NCI-H1436 (cell line): ENCODE measurements around the gene BOLA1.
"Not testable (repeated sequence)": the region's sequence is repeated elsewhere in the genome, so short reads cannot be mapped to it uniquely, and the experiment has no call there.

ENCODE experiments used
- DNase-seq: peaks from one replicate; lab custom pipeline; 2025; lab: John Stamatoyannopoulos, UW

The BOLA1 gene, protein sequence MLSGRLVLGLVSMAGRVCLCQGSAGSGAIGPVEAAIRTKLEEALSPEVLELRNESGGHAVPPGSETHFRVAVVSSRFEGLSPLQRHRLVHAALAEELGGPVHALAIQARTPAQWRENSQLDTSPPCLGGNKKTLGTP

GRCh38 chr1:149899460-149900284 lies at the start of gene BOLA1:
Gene BOLA1, plus strand, starts transcription at chr1:149899568. Its CDS starts 492 bp downstream, at chr1:149900060.
- DNase-seq: peak; percentile 88

DNA sequence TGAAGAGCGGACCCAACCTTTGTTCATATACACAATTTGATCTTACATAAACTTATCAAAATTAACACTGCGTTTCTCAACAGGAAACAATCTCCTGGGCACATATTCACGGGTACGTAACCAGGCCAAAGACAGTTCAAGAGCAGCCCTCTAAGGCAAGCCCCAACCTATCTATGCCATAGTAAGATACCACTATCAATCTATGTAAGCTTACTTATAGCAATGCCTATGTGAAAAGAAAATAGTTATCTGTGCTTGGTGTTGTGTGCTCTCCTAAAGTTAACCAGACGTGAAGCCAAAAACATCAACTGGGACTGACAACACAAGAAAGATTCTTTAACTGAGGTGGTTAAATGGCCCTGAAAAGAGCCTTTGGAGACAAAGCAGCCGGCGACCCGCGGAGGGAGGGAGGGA lies 49.4 kb upstream of the BOLA1 start:
- DNase-seq: no peak

DNA sequence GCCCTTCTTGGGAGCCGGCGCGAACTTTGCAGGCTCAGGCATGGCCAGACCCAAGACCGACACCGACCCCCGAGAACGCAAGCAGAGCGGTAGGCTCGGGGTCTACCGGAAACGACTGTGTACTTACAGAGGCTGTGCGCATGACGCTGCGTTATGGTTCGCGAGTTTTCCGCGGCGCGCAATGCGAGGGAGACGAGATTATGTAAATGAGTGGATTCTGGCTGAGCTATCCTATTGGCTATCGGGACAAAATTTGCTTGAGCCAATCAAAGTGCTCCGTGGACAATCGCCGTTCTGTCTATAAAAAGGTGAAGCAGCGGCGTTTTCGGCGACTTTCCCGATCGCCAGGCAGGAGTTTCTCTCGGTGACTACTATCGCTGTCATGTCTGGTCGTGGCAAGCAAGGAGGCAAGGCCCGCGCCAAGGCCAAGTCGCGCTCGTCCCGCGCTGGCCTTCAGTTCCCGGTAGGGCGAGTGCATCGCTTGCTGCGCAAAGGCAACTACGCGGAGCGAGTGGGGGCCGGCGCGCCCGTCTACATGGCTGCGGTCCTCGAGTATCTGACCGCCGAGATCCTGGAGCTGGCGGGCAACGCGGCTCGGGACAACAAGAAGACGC lies 48.5 kb upstream of the BOLA1 start:
- not testable (repeated sequence) for DNase-seq

GRCh38 chr1:149851585-149852213 lies 47.7 kb upstream of the BOLA1 start:
- not testable (repeated sequence) for DNase-seq

GRCh38 chr1:149852263-149852662 lies 47.1 kb upstream of the BOLA1 start:
- DNase-seq: not testable (repeated sequence)

DNA sequence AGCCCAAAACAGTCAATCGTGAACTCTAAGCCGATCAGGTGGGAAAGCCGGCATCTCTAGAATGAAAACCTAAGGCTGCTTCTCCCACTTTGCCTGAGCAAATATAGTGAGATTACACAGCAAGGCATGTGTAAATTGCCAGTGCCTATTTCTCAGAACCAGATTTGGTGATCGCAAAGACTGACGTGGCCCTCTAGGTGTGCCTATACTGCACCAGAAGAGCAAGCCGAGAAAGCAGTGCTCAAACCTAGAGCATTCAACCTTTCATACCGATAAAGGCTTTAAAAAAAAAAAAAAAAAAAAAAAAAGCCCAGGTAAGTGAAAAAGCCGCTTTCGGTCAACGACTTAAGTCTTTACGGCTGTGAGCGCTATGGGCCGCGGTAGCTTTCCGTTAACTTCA lies 39.1 kb upstream of the BOLA1 start:
- not testable (repeated sequence) for DNase-seq

DNA sequence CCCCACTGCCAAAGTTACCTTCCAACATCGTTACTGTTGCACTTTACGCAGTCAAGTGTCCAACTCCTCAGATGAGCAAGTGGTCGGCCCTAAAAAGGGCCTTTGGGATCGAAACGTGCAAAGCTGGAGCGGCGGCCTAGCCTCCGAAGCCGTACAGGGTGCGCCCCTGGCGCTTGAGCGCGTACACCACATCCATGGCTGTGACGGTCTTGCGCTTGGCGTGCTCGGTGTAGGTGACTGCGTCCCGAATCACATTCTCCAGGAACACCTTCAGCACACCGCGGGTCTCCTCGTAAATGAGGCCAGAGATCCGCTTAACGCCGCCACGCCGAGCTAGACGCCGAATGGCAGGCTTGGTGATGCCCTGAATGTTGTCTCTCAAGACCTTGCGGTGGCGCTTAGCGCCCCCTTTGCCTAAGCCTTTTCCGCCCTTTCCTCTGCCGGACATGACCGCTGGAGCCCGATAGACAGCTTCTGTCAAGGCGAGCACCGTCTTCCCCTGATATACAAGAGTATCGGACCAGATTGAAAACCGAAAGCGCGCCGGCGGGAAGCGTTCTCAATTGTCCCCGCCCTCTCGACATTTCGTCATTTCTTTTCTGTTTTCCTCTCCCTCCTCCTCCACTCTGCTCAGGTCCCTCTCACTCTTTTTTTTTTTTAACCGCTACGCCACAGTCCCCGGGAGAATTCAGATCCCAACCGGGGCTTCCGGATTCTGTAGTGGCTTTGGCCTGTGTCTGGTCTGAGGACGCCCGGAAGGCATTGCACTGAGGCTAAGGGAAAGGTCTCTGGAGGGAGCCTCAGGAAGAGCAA lies 38.5 kb upstream of the BOLA1 start:
- DNase-seq: not testable (repeated sequence)

GRCh38 chr1:149861497-149862054 lies 37.8 kb upstream of the BOLA1 start:
- not testable (repeated sequence) for DNase-seq

GRCh38 chr1:149866887-149867286 lies 32.5 kb upstream of the BOLA1 start:
- DNase-seq: not testable (repeated sequence)

DNA sequence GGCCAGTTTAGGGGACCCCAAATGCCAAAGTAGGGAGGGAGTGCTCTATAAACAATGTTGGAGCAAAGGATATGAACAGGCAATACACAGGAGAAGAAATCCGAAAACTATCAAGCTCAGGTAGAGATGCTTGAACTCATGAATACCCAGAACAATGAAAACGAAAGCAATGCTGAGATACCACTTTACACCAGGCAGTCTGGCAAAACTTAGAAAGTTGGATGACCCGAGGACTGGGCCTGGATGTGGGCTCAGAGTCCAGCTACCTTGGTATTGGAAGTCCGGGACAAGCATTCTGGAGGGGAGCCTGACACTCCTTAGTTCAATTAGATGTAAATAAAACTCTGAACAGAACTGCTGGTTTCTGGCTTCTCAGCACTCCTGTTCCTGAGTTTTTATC lies 26.3 kb upstream of the BOLA1 start:
- DNase-seq: not testable (repeated sequence)

DNA sequence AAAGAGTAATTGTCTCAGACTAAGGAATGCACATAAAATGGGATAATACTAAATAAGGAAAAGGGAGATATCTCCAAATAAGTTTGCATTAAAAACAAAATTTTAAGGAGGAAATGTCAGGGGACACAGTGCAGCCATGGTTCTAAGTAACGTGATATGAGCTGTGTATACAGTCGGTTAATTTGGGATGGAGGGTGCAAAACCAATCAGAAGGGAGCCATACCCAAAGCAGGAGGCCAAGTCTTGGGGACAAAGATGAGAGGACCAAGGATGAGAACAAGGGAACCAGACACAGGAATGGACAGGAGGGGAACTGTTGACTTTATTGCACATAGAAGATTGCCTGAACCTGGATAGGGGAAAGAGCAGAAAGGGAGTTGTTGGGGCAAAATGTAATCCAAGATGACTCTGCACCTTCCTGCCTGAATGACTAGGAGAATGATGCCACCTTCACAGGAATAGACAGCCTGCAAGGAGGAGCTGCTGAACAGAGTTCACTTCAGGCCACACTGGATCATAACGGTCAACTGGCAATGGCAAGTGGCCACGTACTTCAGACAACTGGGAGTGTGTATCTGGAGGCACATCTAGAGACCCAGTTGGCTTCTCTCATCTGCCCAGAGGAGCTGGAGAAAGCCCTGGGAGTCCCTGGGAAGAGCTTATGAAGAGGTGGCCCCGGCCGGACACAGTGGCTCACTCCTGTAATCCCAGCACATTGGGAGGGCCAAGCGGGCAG lies 22.0 kb upstream of the BOLA1 start:
- no peak for DNase-seq

DNA sequence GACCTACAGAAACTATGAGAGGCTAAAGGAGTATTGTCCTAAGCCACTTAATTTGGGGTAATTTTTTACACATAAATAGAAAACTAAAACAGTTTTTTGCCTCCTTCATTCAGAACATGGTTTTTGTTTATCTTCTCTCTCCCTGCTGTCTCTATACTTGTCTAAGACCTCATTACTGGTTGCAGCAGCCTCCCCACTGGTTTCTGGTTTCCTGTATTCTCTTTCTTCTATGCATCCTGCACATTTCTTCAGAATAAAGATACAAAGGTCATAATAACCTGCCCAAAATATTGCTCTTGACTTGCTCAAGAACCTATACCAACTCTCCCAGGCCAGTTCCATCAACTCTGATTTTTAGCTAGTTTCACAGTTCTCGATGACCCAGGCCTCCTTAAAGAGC lies 19.8 kb upstream of the BOLA1 start:
- no peak for DNase-seq

GRCh38 chr1:149881876-149882275 lies 17.5 kb upstream of the BOLA1 start:
- no peak for DNase-seq

- no peak for DNase-seq
These were observed 15.6 kb upstream of the BOLA1 start for GRCh38 chr1:149883598-149884247.

- peak; percentile 22 for DNase-seq
These were observed 14.7 kb upstream of the BOLA1 start for GRCh38 chr1:149884433-149885338.

- peak; percentile 60 for DNase-seq
These were observed 13.8 kb upstream of the BOLA1 start for GRCh38 chr1:149885339-149886120.

- not testable (repeated sequence) for DNase-seq
These were observed 13.3 kb upstream of the BOLA1 start for GRCh38 chr1:149886121-149886395.

DNA sequence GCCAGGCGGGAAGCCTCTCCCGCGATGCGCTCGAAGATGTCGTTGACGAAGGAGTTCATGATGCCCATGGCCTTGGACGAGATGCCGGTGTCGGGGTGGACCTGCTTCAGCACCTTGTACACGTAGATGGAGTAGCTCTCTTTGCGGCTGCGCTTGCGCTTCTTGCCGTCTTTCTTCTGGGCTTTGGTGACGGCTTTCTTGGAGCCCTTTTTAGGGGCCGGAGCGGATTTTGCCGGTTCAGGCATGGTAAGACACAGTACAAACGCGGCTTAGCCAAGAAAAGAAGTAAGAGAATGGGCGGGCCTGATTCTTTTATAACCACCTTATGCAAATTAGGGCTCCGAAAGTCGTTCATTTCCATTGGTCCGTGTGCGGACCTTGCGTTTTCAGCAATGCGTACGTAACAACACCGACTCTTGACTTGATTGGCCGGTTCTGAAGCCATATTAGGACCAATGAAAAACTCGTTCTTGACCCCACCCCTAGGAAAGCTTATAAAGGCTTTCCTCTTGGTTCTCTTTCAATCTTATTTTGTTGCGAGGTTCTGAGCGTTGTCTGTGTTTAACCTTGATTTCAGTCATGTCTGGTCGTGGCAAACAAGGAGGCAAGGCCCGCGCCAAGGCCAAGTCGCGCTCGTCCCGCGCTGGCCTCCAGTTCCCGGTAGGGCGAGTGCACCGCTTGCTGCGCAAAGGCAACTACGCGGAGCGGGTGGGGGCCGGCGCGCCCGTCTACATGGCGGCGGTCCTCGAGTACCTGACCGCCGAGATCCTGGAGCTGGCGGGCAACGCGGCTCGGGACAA lies 12.8 kb upstream of the BOLA1 start:
- peak; percentile 98 for DNase-seq
